ENCODE data around the gene CRYGN.

Gene CRYGN

DNA sequence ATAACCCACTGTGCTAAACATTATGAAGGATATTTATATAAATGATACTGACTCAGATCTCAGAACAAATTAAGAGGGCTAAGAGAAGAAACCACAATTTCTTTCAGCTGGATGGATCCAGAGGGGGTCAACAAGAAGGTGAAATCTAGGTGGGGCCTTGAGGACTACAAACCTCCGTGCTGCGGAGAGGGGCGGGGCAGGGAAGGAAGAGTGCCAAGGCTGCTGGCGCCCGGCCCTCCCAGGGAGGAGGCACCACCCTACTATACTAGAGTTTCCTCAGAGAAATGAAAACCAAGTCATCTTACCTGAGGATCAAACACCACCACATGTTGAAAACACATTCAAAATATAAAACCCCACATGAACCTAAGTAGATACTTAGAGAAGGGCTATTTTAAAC, 29.3 kb upstream of the CRYGN start:
- DNase-seq (ENCODE audit: insufficient read length, low spot score) (no peak), FAIRE-seq (no peak)
- TF ChIP-seq, protein P1, sequence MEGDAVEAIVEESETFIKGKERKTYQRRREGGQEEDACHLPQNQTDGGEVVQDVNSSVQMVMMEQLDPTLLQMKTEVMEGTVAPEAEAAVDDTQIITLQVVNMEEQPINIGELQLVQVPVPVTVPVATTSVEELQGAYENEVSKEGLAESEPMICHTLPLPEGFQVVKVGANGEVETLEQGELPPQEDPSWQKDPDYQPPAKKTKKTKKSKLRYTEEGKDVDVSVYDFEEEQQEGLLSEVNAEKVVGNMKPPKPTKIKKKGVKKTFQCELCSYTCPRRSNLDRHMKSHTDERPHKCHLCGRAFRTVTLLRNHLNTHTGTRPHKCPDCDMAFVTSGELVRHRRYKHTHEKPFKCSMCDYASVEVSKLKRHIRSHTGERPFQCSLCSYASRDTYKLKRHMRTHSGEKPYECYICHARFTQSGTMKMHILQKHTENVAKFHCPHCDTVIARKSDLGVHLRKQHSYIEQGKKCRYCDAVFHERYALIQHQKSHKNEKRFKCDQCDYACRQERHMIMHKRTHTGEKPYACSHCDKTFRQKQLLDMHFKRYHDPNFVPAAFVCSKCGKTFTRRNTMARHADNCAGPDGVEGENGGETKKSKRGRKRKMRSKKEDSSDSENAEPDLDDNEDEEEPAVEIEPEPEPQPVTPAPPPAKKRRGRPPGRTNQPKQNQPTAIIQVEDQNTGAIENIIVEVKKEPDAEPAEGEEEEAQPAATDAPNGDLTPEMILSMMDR (IDR thresholded peaks at IDR 0.05; ENCODE audit: insufficient read depth, missing control alignments) = no peak

GRCh38 chr7:151468217-151469018, 28.5 kb upstream of the CRYGN start:
- DNase-seq (ENCODE audit: insufficient read length, low spot score) (no peak), FAIRE-seq (no peak)
- TF ChIP-seq, protein P1 (IDR thresholded peaks at IDR 0.05; ENCODE audit: insufficient read depth, missing control alignments) = no peak

GRCh38 chr7:151465169-151465568, 25.2 kb upstream of the CRYGN start:
- no peak for DNase-seq (ENCODE audit: insufficient read length, low spot score)
- FAIRE-seq = no peak
- TF ChIP-seq, protein P1 (IDR thresholded peaks at IDR 0.05; ENCODE audit: insufficient read depth, missing control alignments) = no peak

GRCh38 chr7:151462306-151462779, 22.4 kb upstream of the CRYGN start:
- FAIRE-seq = no peak
- TF ChIP-seq, protein P1 (IDR thresholded peaks at IDR 0.05; ENCODE audit: insufficient read depth, missing control alignments) = no peak
- DNase-seq (ENCODE audit: insufficient read length, low spot score) = no peak

- TF ChIP-seq, protein P1 (IDR thresholded peaks at IDR 0.05; ENCODE audit: insufficient read depth, missing control alignments) = no peak
- DNase-seq (ENCODE audit: insufficient read length, low spot score) (no peak), FAIRE-seq (no peak)
These were observed 21.9 kb upstream of the CRYGN start for GRCh38 chr7:151461942-151462230.

DNA sequence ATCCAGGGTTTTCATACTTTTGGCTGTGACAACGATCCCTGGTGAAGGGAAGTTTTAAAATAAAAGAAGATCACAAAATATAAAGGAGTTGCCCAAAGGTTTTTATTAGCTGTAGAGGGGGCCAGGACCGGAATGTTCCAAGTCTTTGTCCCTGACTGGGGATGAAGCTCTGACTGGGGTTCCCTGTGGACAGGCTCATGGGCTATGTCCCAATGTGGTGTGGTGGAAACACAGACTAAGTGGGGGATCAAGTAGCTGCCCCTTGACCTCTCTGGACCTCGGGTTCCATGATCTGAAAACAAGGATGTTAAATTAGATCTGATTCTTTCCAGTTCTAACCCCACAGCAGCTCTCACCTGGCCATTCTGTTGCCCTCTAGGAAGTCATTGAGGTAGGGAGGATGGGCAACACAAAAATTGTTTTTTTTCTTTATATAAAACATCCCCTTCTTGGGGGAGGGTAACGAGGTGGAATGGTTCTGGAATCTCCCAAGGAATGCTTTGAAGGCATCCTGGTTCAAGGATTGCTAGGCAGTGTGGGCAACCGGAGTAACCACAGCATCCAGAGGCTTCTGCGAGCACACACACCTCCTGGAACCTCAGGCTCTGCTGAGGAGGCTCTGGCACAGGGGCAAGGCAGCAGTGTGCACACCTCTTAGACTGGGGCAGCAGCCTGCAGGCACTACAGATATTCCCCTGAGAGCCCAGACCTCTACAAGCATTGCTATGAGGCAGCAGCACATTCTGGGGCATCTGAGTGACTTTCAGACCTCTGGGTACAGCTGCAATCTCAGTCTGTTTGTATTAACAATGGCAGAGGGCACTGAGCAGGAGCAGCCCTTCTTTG, 21.4 kb upstream of the CRYGN start:
- TF ChIP-seq, protein P1 (IDR thresholded peaks at IDR 0.05; ENCODE audit: insufficient read depth, missing control alignments) = no peak
- DNase-seq (ENCODE audit: insufficient read length, low spot score) (no peak), FAIRE-seq (no peak)

DNA sequence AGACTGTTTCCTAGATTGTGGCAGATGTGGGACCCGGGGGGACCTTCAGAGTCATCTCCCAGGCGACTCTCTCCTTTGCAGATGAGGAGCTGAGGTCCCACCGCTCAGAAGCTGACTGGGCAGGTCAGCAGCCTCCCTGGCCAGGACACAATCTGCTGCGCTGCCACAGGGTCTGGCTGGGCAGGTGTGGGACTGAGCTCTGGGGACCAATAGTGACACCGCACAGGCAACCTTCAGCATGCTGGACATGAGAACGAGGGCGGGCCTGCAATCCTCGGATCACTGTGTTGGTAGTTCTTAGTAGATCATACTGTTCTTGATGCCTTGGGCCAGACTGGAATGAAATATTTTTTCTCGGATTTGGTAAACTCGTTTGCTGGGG, 20.5 kb upstream of the CRYGN start:
- no peak for FAIRE-seq
- no peak for DNase-seq (ENCODE audit: insufficient read length, low spot score)
- TF ChIP-seq, protein P1 (IDR thresholded peaks at IDR 0.05; ENCODE audit: insufficient read depth, missing control alignments) = no peak

All from D721Med (cell line).